Stomach (tissue), 9 donors: ENCODE results near the gene SLC16A14. TPM values are rescaled to one million over a fixed set of nuclear protein-coding genes. Genes with fewer than 3 reads are reported as not detected.

Source experiments
- DNase-seq, 2 donors: peaks; one replicate each; pipeline versions ENCODE4 v3.0.0 to v3.0.0-alpha.2; 2013 to 2019
- H3K27ac ChIP-seq, 5 donors: fragments of 200-600 bp in 4 of 5; sonication (generic) in 4 of 5; one replicate each; pipeline ENCODE4 v1.5.1; 2013 to 2019; ENCODE audit warnings: mild to moderate bottlenecking in 1 of 5, moderate library complexity in 1 of 5
- H3K27me3 ChIP-seq, 3 donors: fragments of 200-600 bp; sonication (generic); one replicate each; pipeline ENCODE4 v1.5.1; 2017 to 2019; ENCODE audit warnings: mixed run types in 1 of 3
- H3K36me3 ChIP-seq, 4 donors: fragments of 200-600 bp; sonication (generic); 1 replicate in 3 of 4; 2 replicates in 1 of 4; pipeline ENCODE4 v1.5.1; 2016 to 2019
- H3K4me1 ChIP-seq, 4 donors: fragments of 200-600 bp; sonication (generic); one replicate each; pipeline ENCODE4 v1.5.1; 2016 to 2019
- H3K4me3 ChIP-seq, 4 donors: fragments of 200-600 bp; sonication (generic) in 3 of 4; one replicate each; pipeline ENCODE4 v1.5.1; 2016 to 2019; ENCODE audit warnings: mild to moderate bottlenecking in 1 of 4
- H3K9me3 ChIP-seq, 4 donors: fragments of 200-600 bp; sonication (generic); one replicate each; pipeline ENCODE4 v1.5.1; 2016 to 2019
- EP300 ChIP-seq: sonication (generic); formaldehyde crosslinking; IDR thresholded peaks from one replicate; pipeline ENCODE4 v1.6.1; 2017; ENCODE audit warnings: antibody characterized with exemption
- POLR2A ChIP-seq, 4 donors: fragments of 450-650 bp; IDR thresholded peaks; one replicate each; pipeline ENCODE4 v1.6.1; 2016; ENCODE audit warnings: antibody characterized with exemption in 4 of 4, control low read depth in 2 of 4, mild to moderate bottlenecking in 1 of 4, moderate library complexity in 1 of 4
- POLR2AphosphoS5 ChIP-seq, 3 donors: sonication (generic); formaldehyde crosslinking; IDR thresholded peaks; one replicate each; pipeline ENCODE4 v1.6.1; 2016; ENCODE audit warnings: antibody characterized with exemption in 3 of 3
- WGBS, 5 donors: extraction: QIAGEN DNeasy Blood & Tissue Kit in 3 of 5; methylation state at CpG; one replicate each; pipeline versions ENCODE4 v1.1.5 to v1.1.7; 2013 to 2018; 5-methylcytosine and 5-hydroxymethylcytosine counted together
- intact Hi-C: fragments of 100-400 bp; cut with DNase I; formaldehyde crosslinking; loops from one replicate; pipeline ENCODE4 v1.15.1; 2023; ENCODE audit warnings: low total_unique reads
- polyA plus RNA-seq, 3 donors: library from polyadenylated mRNA; stranded (reverse); fragments of 200-250 nt; gene quantifications; one replicate each; pipeline ENCODE4 v1.2.3, GENCODE V29; 2013
- total RNA-seq, 5 donors: library from RNA; depleted of rRNA; stranded (reverse); fragments of >200 nt; gene quantifications; one replicate each; pipeline versions ENCODE4 v1.1.0 to v1.2.3, GENCODE V29; 2014 to 2016
- TF ChIP-seq, protein P1 (sequence below), 7 experiments: fragments of 450-650 bp in 4 of 7; fragments of 200-600 bp in 3 of 7; sonication (generic) in 3 of 7; IDR thresholded peaks; one replicate each; pipeline ENCODE4 v1.5.1; 2016 to 2019; ENCODE audit warnings: antibody characterized with exemption in 7 of 7, control low read depth in 2 of 7, mild to moderate bottlenecking in 1 of 7
- donor health status: healthy with polysubstance abuse.
- donor health status: Bipolar disorder and iron deficiency.
- donor health status: healthy.

SLC16A14 gene
- total and polyA plus RNA-seq, 8 donors = 0.31 to 5.7 (median 1.0) TPM; not detected in 2

DNA sequence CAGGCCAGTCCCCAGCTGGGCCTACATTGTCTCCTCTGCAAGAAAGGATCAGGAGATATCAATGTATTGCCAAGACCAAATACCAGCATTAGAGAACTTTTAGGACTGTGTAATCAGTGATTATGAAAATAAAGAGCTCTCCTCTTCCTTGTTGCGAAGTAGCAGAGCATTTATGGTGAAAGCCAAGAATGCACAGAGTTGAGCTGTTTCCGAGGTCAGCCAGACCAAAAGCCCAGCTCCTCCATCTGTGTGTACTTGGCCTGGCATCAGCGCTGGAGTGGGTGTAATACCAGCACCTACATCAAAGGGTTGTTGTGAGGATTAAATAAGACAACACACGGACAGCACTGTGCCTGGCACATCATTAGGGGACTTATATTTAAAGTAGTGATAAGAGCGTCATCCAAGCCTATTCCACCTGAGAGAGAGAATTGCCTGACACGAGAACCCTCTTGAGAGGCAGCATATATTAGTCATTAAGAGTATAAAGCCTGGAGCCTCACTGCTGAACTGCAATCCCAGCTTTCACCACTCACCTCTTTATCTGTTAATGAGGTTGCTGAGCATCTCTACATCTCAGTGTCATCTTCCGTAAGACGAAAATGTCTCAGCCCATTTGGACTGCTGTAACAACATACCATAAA lies 7.4 kb upstream of the SLC16A14 start:
- Histone ChIP-seq H3K9me3 (no peaks in the 10 kb centered on the region), H3K36me3 (no peaks in the 10 kb centered on the region), H3K27ac (no peak overlapping the region), H3K27me3 (no peaks in the 10 kb centered on the region), H3K4me1 (peaks cover 0 to 8% (median 0%) of the 10 kb centered on the region in 4 donors), H3K4me3 (no peak overlapping the region)
- intact Hi-C loops = no loop called here
- 63 to 73% (median 70%) methylated on average over 8 of the region's 8 CpGs for WGBS, 5 donors
- TF ChIP-seq POLR2A (IDR thresholded peaks at IDR 0.05) (no peak), EP300 (no peak), POLR2AphosphoS5 (IDR thresholded peaks at IDR 0.05) (no peak)
- TF ChIP-seq, protein P1, sequence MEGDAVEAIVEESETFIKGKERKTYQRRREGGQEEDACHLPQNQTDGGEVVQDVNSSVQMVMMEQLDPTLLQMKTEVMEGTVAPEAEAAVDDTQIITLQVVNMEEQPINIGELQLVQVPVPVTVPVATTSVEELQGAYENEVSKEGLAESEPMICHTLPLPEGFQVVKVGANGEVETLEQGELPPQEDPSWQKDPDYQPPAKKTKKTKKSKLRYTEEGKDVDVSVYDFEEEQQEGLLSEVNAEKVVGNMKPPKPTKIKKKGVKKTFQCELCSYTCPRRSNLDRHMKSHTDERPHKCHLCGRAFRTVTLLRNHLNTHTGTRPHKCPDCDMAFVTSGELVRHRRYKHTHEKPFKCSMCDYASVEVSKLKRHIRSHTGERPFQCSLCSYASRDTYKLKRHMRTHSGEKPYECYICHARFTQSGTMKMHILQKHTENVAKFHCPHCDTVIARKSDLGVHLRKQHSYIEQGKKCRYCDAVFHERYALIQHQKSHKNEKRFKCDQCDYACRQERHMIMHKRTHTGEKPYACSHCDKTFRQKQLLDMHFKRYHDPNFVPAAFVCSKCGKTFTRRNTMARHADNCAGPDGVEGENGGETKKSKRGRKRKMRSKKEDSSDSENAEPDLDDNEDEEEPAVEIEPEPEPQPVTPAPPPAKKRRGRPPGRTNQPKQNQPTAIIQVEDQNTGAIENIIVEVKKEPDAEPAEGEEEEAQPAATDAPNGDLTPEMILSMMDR (IDR thresholded peaks at IDR 0.05) = no peak
- no peak for DNase-seq

DNA sequence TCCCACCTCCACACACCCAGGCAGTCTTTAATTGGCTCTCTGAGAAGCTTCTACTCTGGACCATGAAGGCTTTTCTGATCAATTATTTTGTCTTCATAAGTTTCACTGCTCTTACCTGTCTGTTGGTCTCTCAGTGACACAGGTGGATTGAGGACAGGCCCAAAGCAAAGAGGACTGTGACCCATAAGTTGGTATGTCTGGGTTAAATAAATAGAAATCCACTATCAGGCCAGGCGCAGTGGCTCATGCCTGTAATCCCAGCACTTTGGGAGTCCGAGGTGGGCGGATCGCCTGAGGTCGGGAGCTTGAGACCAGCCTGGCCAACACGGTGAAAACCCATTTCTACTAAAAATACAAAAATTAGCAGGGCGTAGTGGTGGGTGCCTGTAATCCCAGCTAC lies 2.7 kb upstream of the SLC16A14 start:
- intact Hi-C loops = no loop called here
- Histone ChIP-seq H3K36me3 (no peaks in the 10 kb centered on the region), H3K4me3 (no peak overlapping the region), H3K27ac (no peak overlapping the region), H3K9me3 (no peaks in the 10 kb centered on the region), H3K27me3 (peaks cover 0 to 7% (median 0%) of the 10 kb centered on the region in 3 donors), H3K4me1 (peaks cover 0 to 28% (median 25%) of the 10 kb centered on the region in 4 donors)
- DNase-seq = no peak
- TF ChIP-seq, protein P1 (IDR thresholded peaks at IDR 0.05) = no peak
- WGBS, 5 donors = 84 to 93% (median 90%) methylated on average over 7 of the region's 7 CpGs

DNA sequence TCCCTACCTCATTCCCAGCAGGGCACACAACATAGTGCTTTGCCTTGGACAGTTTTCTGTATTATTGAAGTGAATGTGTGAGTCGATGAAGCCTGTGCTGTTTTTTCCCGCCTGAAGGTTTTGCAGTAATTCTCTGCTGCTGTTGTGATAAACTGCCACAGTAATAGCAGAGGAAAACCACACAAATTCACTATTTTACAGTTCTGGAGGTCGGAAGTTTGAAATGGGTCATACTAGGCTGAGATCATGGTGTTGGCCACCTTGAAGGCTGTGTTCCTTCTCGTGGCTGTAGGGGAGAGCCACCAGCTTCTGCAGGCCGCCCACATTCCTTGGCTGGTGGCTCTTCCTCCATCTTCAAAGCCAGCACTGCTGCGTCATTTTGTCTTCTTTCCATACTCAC lies 678 bp upstream of the SLC16A14 start:
- intact Hi-C loops = no loop called here
- no peak overlapping the region for H3K27ac ChIP-seq
- 87 to 94% (median 90%) methylated on average over 6 of the region's 6 CpGs for WGBS, 5 donors

DNA sequence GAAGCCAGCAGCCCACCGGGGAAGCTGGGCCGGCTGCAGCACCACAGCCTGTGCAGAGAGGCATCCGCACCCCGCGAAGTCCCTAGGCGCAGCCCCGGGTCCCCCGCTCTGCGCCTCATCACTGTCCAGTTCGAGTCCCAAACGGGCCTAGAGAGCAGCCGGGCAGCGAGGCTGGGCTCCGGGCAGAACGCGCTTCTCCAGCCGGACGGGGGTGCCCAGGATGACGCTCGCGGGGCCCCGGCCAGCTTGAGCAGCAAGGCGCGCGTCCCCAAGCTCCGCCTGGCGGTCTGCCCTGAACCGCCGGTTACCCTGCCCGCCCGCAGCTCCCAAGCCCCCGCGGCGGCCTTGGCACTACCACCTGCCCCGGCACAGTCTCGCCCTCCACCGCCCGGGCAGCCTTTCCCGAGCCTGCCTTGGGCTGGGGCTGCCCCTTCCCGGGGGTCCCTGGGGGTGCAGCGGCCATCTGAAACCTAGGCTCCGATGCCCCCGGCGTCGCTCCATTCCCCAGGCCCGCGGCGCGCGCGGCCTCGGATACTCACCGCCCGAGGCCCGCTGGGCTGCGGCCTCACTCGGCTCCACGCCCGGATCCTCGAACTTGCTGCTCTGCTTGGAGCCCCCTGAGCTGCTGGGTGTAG lies 591 bp downstream of the SLC16A14 start:
- H3K4me1 ChIP-seq = peaks cover 0 to 29% (median 26%) of the 10 kb centered on the region in 4 donors
- no peaks in the 10 kb centered on the region for H3K36me3 ChIP-seq
- WGBS, 5 donors = 0 to 1% (median 0%) methylated on average over 34 to 60 of the region's 60 CpGs
- intact Hi-C loops = no loop called here
- H3K9me3 ChIP-seq = no peaks in the 10 kb centered on the region
- peak overlapping the region; percentile 58 to 89 (median 78) for H3K4me3 ChIP-seq
- H3K27ac ChIP-seq = peak overlapping the region; percentile 32 to 82 (median 71)
- peaks cover 0 to 7% (median 0%) of the 10 kb centered on the region in 3 donors for H3K27me3 ChIP-seq
- TF ChIP-seq EP300 = no peak
- no peak for TF ChIP-seq POLR2A (IDR thresholded peaks at IDR 0.05)
- peak; percentile 52 to 84 for DNase-seq

More for the DNA sequence above, 678 bp upstream of the SLC16A14 start:
- H3K4me1 ChIP-seq = peaks cover 0 to 29% (median 26%) of the 10 kb centered on the region in 4 donors
- H3K9me3 ChIP-seq = no peaks in the 10 kb centered on the region
- TF ChIP-seq POLR2A (IDR thresholded peaks at IDR 0.05) = no peak
- no peak for TF ChIP-seq EP300
- TF ChIP-seq, protein P1 (IDR thresholded peaks at IDR 0.05) = no peak
- no peak for TF ChIP-seq POLR2AphosphoS5 (IDR thresholded peaks at IDR 0.05)
- no peak for DNase-seq
- H3K36me3 ChIP-seq = no peaks in the 10 kb centered on the region
- no peak overlapping the region for H3K4me3 ChIP-seq
- peaks cover 0 to 7% (median 0%) of the 10 kb centered on the region in 3 donors for H3K27me3 ChIP-seq
